HG03060 (cell line): ENCODE data around the gene SLC12A7.

Experiments
- ATAC-seq: cut with Tn5 transposase; IDR thresholded peaks from one replicate; pipeline ENCODE4 v1.9.1; 2021; ENCODE audit warnings: low read depth, moderate number of reproducible peaks; ENCODE audit not compliant: unreplicated experiment

SLC12A7 gene

DNA sequence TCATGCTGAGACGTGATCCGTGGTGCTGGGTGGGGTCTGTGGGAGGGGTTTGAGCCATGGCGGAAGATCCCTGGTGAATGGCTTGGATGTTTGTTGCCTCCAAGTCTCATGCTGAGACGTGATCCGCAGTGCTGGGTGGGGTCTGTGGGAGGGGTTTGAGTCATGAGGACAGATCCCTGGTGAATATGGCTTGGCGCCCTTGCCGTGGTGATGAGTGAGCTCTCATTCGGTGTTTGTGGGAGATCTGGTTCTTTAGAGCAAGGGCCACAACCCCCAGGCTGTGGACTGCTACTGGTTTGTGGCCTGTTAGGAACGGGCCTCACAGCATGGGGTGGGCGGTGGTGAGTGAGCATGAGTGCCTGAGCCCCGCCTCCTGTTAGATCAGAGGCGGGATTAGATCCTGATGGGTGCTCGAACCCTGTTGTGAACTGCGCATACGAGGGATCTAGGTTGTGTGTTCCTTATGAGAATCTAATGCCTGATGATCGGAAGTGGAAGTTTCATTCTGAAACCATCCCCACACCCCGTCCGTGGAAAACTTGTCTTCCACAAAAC lies 72.1 kb downstream of the SLC12A7 start:
- ATAC-seq, result no peak

DNA sequence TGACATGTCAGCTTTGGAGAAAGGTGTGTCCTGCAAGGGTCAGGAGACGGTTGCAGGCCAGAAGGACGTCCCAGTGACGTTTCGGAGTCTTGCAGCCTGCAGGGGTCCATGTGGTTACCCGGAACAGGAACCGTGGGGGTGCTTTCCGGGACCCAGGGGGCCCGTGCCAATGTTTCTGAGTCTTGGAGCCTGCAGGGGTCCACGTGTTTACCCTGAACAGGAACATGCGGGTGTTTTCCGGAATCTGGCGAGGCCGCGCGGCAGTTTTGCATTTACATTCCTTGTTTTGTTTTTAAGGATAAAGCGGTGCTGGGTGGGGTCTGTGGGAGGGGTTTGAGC lies 72.7 kb downstream of the SLC12A7 start:
- ATAC-seq, result no peak

DNA sequence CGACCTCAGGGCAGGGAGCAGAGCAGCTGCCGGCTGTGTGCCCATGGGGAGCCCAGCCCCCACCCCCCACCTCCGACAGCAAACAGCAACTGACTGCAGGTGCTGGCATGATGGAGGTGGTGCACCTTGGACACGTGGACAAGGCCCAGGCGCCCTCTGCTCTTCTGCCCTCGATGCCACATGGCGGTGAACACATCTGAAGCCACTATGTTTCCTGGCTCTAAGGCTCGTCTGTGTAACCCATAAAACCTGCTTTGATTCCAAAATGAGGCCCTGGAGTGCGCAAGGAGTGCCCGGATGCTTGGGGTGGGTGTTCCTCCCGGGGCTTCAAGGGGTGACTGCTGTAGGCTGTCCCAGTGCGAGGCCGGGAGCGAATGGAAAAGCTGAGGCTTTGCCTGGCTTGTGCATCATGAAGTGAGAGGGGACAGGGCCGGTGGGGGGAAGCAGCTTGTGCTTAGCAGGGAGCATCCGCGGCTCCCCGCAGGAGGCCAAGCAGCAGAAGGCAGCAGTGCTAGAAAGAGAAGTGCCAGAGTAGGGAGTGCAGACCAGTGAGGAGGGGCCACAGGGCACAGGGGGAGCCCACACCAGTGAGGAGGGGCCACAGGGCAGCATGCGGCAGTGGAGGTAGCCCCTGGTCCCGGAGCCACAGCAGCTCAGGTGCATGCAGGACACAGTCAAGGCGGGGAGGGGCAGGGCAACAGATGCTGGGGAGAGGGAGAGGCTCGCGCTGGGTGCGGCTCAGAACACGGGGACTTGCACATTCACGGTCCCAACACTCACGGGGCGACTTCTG lies 73.2 kb downstream of the SLC12A7 start:
- ATAC-seq, result no peak

DNA sequence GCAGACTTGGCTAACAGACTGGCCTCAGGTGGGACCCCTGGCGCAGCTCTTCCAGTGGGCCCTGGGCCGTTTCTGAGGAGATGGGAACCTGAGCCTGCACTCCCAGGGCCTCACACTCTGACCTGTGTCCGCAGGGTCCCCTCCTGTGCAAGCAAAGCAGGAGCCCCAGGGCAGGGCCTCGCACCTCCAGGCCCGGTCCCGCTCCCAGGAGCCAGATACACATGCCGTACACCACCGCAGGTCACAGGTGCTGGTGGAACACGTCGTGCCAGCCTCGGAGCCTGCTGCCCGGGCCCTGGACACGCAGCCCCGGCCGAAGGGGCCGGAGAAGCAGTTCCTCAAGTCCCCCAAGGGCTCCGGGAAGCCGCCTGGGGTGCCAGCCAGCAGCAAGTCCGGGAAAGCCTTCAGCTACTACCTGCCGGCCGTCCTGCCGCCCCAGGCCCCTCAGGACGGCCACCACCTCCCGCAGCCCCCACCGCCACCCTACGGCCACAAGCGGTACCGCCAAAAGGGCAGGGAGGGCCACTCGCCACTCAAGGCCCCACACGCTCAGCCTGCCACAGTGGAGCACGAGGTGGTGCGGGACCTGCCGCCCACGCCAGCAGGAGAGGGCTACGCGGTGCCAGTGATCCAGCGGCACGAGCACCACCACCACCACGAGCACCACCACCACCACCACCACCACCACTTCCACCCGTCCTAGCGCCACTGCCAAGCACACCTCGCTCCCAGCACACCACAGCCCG lies 74.0 kb downstream of the SLC12A7 start:
- no peak for ATAC-seq

DNA sequence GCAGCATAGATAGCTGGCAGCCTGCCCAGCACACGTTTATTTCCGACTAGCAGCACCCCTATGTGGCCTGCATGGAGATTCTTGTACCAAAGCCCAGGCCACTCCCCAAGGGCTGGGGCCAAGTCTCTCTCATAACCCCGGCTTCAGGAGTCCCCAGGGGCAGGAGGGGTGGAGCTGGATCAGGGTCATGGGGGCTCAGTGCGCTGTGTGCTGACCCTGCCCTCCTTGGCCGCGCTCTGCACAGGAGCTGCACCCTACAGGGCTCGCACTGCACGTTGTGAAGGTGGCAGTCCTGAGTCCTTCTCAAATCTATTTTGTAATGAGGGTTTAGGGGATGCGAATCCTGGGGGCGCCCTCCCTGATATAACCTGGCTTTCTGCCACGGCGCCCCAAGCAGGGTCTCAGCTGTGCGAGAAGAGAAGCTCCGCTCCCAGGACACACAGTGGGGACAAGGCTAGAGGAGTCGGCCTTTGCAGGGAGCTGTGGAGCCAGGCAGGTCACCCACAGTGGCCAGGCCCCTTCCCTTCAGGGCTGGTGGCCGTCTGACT lies 74.7 kb downstream of the SLC12A7 start:
- no peak for ATAC-seq

DNA sequence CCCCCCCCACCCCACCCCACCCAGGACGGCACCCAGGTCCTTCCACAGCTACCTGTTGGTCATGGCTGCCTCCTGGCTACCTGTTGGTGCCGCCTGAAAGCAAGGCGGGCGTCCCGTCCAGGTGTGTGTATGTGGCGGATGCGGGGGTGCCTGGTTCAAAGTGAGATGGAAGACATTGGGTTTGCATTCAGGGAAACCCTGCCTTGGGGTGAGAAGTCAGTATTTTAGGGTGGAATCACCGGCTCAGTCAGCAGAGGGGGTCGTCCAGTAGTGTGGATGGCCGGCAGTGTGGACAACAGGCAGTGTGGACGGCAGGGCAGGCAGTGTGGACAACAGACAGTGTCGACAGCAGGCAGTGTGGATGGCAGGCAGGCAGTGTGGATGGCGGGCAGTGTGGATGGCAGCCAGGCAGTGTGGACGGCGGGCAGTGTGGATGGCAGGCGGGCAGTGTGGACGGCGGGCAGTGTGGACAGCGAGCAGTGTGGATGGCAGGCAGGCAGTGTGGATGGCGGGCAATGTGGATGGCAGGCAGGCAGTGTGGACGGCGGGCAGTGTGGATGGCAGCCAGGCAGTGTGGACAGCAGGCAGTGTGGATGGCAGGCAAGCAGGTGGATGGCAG lies 75.2 kb downstream of the SLC12A7 start:
- no peak for ATAC-seq

DNA sequence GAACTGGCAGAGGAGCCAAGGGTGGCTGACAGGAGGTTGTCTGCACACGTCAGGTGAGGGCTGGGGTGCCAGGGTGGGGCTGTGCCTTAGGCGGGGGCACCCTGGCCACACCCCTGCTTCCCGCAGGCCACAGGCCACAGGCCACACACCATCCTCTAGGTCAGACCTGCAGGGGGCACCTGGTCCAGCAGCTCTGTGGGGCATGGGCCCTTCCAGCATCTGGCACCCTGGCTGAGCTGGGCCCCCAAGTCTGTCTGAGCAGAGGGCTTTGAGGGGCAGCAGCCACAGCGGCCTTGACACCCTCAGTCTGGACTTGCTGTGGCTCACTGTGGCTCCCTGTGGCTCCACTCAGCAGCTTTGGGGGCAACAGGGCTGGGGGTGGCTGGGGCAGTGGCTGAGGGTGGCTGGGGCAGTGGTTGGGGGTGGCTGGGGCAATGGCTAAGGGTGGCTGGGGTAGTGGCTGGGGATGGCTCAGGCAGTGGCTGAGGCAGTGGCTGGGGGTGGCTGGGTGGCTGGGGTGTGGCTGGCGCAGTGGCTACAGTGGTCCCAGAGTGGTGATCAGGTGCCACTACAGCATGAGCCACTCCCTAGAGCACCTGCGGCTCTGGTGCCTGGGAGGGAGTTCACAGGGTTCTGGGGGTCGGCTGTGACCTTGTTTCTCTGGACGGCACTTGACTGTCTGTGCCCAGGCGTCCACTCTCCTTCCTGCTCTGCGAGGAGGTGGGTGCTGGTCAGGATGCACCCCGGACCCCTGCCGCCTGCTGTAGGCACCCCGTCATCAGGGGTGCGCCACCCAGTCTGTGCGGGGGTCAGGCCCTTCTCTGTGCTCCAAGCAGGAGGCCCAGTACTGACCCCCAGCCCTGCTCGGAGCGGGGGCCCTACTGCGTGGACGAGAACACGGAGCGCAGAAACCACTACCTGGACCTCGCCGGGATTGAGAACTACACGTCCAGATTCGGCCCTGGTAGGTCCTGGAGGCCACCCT lies 76.2 kb downstream of the SLC12A7 start:
- no peak for ATAC-seq

DNA sequence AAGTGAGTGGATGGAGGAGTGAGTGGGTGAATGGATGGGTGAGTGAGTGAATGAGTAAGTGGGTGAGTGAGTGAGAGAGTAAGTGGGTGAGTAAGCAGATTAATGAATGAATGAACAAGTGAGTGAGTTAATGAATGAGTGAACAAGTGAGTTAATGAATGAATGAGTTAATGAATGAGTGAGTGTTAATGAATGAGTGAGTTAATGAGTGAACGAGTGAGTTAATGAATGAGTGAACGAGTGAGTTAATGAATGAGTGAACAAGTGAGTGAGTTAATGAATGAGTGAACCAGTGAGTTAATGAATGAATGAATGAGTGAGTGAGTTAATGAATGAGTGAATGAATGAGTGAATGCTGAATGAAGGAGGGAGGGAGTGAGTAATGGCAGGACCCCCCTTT lies 76.9 kb downstream of the SLC12A7 start:
- no peak for ATAC-seq

DNA sequence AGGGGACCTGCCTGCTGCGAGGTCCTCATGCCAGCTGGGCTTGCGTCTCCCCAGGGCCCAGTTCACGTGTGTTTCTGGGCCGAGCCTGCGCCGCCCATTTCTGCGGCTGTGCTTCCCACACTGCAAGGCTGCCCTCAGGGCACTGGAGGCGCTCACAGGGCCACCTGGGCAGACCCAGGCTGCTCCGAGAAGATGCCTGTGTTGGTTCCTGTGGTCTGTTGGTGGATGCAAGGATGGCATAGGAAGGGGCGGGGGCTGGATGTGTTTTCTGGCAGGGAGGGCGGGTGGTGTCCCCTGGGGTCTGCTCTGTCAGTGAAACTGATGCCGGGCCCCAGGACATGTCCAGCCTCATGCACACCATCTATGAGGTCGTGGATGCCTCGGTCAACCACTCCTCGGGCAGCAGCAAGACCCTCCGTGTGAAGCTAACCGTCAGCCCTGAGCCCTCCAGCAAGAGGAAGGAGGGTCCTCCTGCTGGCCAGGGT lies 77.4 kb downstream of the SLC12A7 start:
- ATAC-seq, result no peak

DNA sequence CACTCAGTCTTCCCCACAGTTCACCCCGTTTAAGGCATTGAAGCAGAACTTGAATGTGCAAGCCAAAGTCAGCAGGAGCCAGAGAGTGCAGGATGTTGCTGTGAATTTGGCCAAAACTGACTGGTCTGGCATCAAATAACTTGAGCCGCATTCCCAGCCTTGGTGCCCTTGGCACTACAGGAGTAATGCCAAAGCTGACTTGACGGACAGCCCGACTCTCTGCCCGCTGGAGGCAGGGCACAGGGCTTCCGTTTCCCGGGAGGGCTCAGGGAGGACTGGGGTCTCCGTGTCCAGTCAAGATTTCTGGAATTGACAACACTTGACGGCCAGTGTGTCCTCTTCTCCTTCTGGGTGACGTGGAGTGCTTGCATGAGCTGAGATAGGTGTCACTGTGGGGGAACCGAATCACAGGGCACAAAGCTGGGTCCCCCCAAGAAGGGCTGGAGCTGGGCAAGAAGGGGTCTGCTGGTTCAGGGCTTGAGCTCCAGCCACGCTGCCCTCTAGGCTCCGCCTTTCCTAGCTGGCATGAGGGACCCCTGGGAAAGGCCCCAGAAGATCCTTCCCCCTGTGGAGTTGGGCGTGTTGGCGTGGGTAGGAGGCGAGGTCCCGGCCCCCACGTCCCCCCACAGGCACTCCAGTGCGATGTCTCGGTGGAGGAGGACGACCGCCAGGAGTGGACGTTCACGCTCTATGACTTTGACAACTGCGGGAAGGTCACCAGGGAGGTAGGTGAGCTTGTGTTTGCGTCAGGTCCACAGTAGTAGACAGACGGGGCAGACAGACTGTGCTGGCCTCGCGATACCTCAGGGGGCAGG lies 78.0 kb downstream of the SLC12A7 start:
- ATAC-seq, result no peak

DNA sequence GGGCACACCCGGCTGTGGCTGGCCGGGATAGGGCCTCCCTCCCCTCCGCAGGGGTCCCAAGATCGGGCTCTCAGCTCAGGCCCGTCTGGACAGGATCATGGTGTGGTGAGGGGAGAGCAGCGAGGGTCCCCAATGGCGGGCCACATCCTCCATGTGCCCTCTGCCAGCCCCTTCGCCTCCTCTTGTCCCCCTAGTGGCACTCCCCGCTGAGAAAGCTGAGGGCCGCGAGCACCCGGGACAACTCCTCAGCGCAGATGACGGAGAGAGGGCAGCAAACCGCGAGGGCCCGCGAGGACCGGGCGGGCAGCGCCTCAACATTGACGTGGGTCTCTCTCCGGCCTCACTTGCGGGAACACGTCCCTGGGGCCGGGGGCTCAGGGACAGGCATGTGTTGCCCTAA lies 78.7 kb downstream of the SLC12A7 start:
- ATAC-seq, result no peak

DNA sequence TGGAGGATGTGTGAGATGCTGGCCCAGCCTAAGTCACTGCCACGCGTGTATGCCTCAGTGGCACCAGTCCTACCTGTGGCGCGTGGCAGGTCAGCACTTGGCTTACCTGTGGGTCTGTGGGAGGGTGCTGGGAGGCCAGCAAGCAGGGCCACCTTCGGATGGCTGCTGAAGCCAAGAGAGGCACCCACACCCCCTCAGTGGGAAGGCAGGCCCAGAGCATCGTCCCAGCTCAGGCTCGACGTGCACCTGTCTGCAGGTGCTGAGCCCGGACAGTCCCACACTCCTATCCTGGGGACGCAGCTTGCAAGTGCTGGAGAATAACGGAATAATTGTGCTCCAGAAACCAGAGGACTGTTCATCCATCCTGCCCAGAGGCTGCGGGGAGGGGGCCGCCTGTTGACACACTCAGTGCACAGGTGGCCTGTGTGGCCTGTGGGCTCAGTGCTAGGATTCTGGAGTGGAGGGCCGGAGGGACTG lies 79.3 kb downstream of the SLC12A7 start:
- ATAC-seq, result no peak

DNA sequence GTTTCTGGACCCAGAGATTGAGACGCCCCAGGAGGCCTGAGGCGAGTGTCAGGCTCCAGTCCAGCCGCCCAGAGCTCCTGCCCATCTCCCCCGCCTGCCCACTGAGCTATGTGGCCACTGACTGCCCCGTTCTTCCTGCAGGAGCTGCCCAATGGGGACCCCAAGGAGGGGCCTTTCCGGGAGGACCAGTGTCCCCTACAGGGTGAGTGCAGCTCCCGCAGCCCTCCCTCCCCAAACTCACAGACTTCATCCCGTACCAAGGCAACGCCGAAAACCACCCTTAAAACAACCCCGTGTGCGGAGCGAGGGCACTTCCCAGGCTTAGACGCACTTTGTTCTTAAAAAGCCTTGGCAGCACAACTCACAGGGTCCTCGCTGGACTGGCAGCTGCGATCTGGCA lies 79.9 kb downstream of the SLC12A7 start:
- ATAC-seq, result no peak

DNA sequence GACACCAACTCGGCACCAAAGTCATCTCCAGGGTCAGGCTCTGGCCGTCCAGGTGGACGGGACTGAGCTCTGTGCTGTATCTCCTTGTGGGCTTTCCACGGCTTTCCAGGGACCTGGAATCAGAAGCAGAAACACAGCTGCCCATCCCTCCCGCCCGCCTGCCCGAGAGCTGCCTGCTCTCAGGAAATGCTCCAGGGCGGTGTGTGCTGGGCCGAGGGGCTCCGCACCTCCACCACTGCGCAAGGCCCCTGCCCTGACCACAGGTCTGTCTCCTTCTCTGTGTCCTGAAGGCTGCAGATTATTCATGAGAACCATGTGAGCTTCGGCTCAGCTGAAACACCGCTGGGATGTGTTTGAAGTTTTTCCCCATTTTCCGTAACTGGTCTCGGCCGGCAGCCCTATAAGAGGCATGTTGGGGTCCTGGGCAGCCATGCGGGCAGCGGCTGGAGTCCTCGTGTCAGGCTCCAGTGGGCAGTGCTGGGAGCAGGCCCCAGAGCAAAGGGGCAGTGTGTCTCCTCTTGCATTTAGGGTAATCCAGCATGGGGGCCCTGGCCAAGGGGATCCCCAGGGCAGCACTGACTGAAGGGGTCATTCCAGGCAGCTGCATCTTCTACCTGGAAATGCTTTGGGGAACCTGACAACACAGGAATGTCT lies 80.4 kb downstream of the SLC12A7 start:
- ATAC-seq, result no peak

DNA sequence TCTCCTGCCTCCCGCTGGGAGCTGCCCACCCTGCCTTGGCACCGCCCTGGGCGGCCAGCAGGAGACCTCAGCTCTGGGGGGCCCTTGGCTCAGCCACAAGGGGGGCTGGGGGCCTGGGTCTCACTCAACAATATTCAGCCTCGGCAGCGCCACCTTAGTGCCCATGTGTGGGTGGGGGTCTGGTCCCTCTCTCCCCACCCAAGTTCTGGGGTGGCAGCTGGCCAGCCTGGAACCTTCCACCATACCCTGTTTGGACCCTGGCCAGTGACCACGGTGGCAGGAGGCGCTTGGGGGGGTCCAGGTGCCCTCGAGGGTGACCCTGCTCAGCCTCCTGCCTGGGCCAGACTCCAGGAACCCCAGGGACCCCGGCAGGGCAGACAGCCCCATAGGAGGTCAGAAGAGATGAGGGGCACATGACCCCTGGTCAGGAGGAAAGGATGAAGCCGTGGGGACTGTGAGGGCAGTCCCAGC lies 81.0 kb downstream of the SLC12A7 start:
- ATAC-seq, result no peak

DNA sequence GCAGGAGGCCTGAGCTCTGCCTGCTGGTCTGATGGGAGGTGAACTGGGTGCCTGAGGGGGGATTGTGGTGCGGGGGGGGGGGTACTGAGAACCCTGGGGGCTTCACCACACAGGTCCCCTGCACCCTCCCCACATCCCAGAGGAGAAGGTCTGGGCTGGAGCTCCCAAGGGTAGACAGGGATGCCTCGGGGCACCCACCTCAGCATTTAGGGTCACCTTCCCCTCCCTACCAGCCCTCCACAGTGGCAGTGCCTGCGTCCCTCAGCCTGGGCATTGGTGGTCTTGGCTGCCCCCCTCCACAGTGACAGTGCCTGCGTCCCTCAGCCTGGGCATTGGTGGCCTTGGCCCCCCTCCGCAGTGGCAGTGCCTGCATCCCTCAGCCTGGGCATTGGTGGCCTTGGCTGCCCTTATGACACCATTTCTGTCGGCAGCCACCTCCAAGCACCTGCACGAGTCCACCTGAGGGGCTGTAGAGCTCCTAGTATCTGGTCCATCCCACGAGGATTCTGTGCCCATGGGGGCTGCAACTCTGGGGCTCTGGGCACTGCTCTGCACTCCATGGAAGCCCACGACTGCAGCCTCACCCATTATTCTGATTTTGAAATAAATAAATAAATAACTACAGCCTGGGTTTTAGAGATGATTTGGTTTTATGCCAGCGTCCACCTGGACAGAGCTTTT lies 81.8 kb downstream of the SLC12A7 start:
- ATAC-seq, result no peak

DNA sequence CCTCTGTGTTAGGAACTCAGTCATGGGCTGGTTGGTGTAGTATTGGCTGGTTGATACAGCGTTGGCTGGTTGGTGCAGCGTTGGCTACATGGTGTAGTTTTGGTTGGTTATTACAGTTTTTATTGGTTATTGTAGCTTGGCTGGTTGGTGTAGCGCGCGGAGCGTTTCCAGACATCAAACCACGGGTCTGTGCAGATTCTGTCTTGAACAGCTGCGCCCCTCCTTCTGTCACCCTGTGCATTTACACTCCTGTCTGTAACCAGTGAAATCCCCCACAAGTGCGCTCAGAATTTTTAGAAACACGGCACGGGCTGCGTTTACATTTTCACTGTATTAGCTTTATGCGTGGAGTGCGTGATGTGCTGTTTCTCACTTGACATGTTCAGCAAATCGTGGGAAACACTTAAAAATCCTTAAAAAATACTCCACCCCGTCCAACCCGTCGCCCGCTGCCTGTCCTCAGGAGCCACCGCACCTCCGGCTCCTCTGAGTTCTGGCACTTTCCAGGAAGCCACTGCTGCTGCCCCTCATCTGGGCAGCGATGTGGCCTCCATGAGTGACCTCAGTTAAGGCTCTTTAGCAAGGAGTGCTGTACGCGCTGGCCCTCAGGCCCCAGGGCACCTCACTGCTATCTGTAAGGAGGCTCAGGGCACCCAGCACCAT lies 82.5 kb downstream of the SLC12A7 start:
- no peak for ATAC-seq
